HEK293 (cell line): Measurements from ENCODE around the gene TSPEAR.

Experiments
- CTCF ChIA-PET: fragments of 350-600 bp; formaldehyde crosslinking; extraction: SDS; loops from one replicate; lab custom pipeline; 2021; ENCODE audit warnings: antibody characterized with exemption; lab: Yijun Ruan, JAX
- POLR2A ChIA-PET: fragments of 300-600 bp; formaldehyde crosslinking; extraction: SDS; loops from one replicate; lab custom pipeline; 2020; ENCODE audit warnings: antibody characterized with exemption, inconsistent platforms; lab: Yijun Ruan, JAX
- H3K27ac ChIP-seq: fragments of 200-500 bp; sonication (Bioruptor generic); 2 replicates; pipeline ENCODE4 v1.5.1; 2014; ENCODE audit warnings: low read depth, low read length, control low read depth, inconsistent platforms; ENCODE audit errors: extremely low read depth
- H3K36me3 ChIP-seq, 2 experiments: fragments of 200-500 bp in 1 of 2; sonication (Bioruptor generic) in 1 of 2; 1 replicate in 1 of 2; 2 replicates in 1 of 2; pipeline ENCODE4 v1.5.1; 2014 to 2017; ENCODE audit warnings: inconsistent platforms in 2 of 2, low read length in 2 of 2; ENCODE audit not compliant: control insufficient read depth in 2 of 2, insufficient read depth in 1 of 2
- H3K4me1 ChIP-seq: fragments of 200-500 bp; sonication (Bioruptor generic); 2 replicates; pipeline ENCODE4 v1.5.1; 2014; ENCODE audit warnings: mild to moderate bottlenecking, low read length, inconsistent platforms; ENCODE audit not compliant: control insufficient read depth, insufficient read depth
- H3K4me3 ChIP-seq: 2 replicates; pipeline ENCODE4 v1.5.1; 2011; ENCODE audit warnings: low read depth, mild to moderate bottlenecking, control low read depth, low read length, moderate library complexity
- H3K9me3 ChIP-seq: fragments of 200-500 bp; sonication (Bioruptor generic); 2 replicates; pipeline ENCODE4 v1.5.1; 2014; ENCODE audit warnings: low read depth, low read length, inconsistent platforms; ENCODE audit not compliant: control insufficient read depth, insufficient read depth
- KLF10 ChIP-seq: fragments of 450-650 bp; IDR thresholded peaks from 2 replicates; pipeline ENCODE4 v1.5.1; 2018; ENCODE audit warnings: missing biosample characterization, mild to moderate bottlenecking, missing genetic modification characterization
- TRIM28 ChIP-seq: IDR thresholded peaks from 2 replicates; pipeline ENCODE4 v1.6.1; 2011; ENCODE audit warnings: low read length, control low read depth, borderline replicate concordance
- YY2 ChIP-seq: fragments of 450-650 bp; formaldehyde crosslinking; IDR thresholded peaks from 2 replicates; pipeline ENCODE4 v1.5.1; 2016; ENCODE audit warnings: missing biosample characterization, missing genetic modification characterization
- ZNF16 ChIP-seq: fragments of 450-650 bp; formaldehyde crosslinking; IDR thresholded peaks from 2 replicates; pipeline ENCODE4 v1.5.1; 2016; ENCODE audit warnings: low read depth, missing biosample characterization, missing genetic modification characterization
- ZNF184 ChIP-seq: fragments of 450-650 bp; IDR thresholded peaks from 2 replicates; pipeline ENCODE4 v1.5.1; 2018; ENCODE audit warnings: missing biosample characterization, mild to moderate bottlenecking, missing genetic modification characterization
- ZNF324 ChIP-seq: fragments of 450-650 bp; formaldehyde crosslinking; IDR thresholded peaks from 2 replicates; pipeline ENCODE4 v1.5.1; 2016; ENCODE audit warnings: missing biosample characterization, missing genetic modification characterization
- ZNF416 ChIP-seq: fragments of 450-650 bp; formaldehyde crosslinking; IDR thresholded peaks from 2 replicates; pipeline ENCODE4 v1.5.1; 2016; ENCODE audit warnings: missing biosample characterization, missing genetic modification characterization
- ZNF426 ChIP-seq: fragments of 450-650 bp; formaldehyde crosslinking; IDR thresholded peaks from 2 replicates; pipeline ENCODE4 v1.5.1; 2017; ENCODE audit warnings: missing biosample characterization, missing genetic modification characterization, mild to moderate bottlenecking, inconsistent platforms, moderate library complexity
- ZNF629 ChIP-seq: fragments of 450-650 bp; formaldehyde crosslinking; IDR thresholded peaks from 2 replicates; pipeline ENCODE4 v1.5.1; 2017; ENCODE audit warnings: missing biosample characterization, missing genetic modification characterization
- TF ChIP-seq, protein P1 (sequence below): fragments of 450-650 bp; formaldehyde crosslinking; IDR thresholded peaks from 2 replicates; pipeline ENCODE4 v1.5.0; 2017; ENCODE audit warnings: missing biosample characterization, missing genetic modification characterization, borderline replicate concordance
- TF ChIP-seq, protein P2 (sequence below): fragments of 450-650 bp; formaldehyde crosslinking; IDR thresholded peaks from 2 replicates; pipeline ENCODE4 v1.5.1; 2016; ENCODE audit warnings: missing biosample characterization, missing genetic modification characterization
- TF ChIP-seq, protein P3 (sequence below): fragments of 450-650 bp; formaldehyde crosslinking; IDR thresholded peaks from 2 replicates; pipeline ENCODE4 v1.5.1; 2017; ENCODE audit warnings: missing biosample characterization, missing genetic modification characterization

TSPEAR gene

DNA sequence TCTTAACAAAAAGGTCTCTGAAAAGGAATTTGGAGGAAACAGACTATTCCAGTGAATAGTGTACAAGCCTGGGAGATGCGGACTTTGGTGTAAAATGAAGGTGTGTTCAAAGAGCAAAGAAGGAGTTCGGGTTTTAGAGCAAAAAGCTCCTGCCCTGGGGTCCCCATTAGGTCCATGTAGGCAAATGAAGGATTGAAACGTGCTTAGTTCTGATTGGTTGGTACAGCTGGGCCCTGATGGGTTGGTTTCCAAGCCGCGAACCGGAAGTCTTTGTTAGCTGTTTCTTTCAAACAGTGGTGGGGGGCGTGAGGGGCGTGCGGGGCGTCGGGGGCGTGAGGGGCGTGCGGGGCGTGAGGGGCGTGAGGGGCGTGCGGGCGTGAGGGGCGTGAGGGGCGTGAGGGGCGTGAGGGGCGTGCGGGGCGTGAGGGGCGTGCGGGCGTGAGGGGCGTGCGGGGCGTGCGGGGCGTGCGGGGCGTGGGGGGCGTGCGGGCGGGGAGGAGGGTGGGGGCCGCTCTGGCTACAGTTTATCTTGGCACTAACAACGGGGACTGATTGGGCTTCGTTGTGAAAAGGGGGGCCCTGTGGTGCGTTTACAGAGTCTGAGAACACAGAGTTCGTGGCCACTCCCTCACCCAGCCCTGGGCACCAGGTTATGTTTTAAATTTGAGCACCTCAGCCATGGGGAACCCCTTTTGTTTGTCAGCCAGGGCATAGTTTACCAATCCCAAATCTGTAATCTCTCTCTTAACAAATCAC lies 226.7 kb downstream of the TSPEAR start (continued):
- TF ChIP-seq, protein P1, sequence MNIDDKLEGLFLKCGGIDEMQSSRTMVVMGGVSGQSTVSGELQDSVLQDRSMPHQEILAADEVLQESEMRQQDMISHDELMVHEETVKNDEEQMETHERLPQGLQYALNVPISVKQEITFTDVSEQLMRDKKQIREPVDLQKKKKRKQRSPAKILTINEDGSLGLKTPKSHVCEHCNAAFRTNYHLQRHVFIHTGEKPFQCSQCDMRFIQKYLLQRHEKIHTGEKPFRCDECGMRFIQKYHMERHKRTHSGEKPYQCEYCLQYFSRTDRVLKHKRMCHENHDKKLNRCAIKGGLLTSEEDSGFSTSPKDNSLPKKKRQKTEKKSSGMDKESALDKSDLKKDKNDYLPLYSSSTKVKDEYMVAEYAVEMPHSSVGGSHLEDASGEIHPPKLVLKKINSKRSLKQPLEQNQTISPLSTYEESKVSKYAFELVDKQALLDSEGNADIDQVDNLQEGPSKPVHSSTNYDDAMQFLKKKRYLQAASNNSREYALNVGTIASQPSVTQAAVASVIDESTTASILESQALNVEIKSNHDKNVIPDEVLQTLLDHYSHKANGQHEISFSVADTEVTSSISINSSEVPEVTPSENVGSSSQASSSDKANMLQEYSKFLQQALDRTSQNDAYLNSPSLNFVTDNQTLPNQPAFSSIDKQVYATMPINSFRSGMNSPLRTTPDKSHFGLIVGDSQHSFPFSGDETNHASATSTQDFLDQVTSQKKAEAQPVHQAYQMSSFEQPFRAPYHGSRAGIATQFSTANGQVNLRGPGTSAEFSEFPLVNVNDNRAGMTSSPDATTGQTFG (tag by site-specific recombination), result no peak
- no peak for TF ChIP-seq ZNF324
- no peak for TF ChIP-seq TRIM28
- no peak for TF ChIP-seq KLF10 (tag by site-specific recombination)
- TF ChIP-seq ZNF416 (tag by site-specific recombination), result no peak
- TF ChIP-seq, protein P2, sequence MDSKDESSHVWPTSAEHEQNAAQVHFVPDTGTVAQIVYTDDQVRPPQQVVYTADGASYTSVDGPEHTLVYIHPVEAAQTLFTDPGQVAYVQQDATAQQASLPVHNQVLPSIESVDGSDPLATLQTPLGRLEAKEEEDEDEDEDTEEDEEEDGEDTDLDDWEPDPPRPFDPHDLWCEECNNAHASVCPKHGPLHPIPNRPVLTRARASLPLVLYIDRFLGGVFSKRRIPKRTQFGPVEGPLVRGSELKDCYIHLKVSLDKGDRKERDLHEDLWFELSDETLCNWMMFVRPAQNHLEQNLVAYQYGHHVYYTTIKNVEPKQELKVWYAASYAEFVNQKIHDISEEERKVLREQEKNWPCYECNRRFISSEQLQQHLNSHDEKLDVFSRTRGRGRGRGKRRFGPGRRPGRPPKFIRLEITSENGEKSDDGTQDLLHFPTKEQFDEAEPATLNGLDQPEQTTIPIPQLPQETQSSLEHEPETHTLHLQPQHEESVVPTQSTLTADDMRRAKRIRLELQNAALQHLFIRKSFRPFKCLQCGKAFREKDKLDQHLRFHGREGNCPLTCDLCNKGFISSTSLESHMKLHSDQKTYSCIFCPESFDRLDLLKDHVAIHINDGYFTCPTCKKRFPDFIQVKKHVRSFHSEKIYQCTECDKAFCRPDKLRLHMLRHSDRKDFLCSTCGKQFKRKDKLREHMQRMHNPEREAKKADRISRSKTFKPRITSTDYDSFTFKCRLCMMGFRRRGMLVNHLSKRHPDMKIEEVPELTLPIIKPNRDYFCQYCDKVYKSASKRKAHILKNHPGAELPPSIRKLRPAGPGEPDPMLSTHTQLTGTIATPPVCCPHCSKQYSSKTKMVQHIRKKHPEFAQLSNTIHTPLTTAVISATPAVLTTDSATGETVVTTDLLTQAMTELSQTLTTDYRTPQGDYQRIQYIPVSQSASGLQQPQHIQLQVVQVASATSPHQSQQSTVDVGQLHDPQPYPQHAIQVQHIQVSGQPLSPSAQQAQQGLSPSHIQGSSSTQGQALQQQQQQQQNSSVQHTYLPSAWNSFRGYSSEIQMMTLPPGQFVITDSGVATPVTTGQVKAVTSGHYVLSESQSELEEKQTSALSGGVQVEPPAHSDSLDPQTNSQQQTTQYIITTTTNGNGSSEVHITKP, result no peak
- TF ChIP-seq YY2 (tag by site-specific recombination), result no peak
- no peak for TF ChIP-seq ZNF16 (tag by site-specific recombination)
- no peak for TF ChIP-seq ZNF426 (tag by site-specific recombination)
- TF ChIP-seq, all 188 proteins: peak for 0

DNA sequence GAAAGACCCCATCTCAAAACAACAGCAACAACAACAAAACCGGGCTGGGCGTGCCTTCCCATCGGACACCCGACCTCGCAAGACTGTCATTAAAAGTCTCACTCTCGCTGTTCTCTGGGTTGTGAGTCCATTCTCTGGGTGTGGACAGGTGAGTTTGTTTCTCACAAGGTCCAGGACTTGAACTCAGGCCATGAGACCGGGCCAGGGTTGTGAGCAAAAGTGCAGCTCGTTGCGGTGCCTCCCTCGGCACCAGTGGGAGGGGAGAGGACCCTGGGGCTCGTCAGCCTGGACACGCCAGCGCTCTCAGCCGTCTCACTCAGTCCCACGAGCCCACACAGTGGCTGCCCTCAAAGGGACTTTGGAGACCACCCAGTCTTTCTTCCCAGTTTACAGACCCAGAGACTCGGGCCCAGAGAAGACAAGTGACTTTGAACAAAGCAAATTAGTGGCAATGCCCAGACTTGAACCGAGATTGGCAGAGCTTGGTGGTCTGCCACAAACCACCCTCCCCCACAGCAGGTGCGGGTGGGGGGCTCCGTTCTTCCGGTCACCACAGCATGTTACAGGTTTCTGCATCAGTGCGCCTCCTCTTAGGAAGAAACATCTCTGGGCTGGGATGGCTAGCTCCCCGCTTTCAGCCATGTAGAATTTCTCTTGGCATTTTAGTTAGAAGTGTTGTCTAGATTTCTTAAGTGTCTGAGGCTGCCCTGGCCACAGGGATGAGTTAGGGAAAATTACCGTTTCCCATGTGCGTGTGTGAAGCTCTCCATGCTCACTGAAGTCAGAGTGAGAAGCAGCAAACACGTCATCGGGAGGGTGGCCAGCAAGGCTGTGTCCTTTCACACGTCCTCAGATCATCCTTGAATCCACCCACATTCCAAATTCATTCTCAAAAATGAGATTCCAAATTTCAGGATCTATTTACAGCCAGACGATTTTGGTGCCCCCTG lies 227.8 kb downstream of the TSPEAR start:
- no peaks in the 10 kb centered on the region for H3K4me1 ChIP-seq
- no peak overlapping the region for H3K27ac ChIP-seq
- no peaks in the 10 kb centered on the region for H3K36me3 ChIP-seq
- H3K9me3 ChIP-seq, result no peaks in the 10 kb centered on the region
- ChIA-PET POLR2A (no interaction called here), CTCF (interaction anchor here (0.8 to 1.6 kb wide), 5 partner anchors 11 to 279 kb away, joined by 3 to 7 read pairs (median 3); no protein-coding TSS in a partner anchor)
- H3K4me3 ChIP-seq, result no peak overlapping the region
- TF ChIP-seq ZNF629 (no peak), ZNF184 (tag by site-specific recombination) (no peak)
- TF ChIP-seq, protein P3, sequence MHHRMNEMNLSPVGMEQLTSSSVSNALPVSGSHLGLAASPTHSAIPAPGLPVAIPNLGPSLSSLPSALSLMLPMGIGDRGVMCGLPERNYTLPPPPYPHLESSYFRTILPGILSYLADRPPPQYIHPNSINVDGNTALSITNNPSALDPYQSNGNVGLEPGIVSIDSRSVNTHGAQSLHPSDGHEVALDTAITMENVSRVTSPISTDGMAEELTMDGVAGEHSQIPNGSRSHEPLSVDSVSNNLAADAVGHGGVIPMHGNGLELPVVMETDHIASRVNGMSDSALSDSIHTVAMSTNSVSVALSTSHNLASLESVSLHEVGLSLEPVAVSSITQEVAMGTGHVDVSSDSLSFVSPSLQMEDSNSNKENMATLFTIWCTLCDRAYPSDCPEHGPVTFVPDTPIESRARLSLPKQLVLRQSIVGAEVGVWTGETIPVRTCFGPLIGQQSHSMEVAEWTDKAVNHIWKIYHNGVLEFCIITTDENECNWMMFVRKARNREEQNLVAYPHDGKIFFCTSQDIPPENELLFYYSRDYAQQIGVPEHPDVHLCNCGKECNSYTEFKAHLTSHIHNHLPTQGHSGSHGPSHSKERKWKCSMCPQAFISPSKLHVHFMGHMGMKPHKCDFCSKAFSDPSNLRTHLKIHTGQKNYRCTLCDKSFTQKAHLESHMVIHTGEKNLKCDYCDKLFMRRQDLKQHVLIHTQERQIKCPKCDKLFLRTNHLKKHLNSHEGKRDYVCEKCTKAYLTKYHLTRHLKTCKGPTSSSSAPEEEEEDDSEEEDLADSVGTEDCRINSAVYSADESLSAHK, result no peak
